WI38 (cell line): Measurements from ENCODE around the gene ATXN2.
"Not testable (repeated sequence)": the region's sequence is repeated elsewhere in the genome, so short reads cannot be mapped to it uniquely, and the experiment has no call there.

Source experiments
- H3K4me3 ChIP-seq: 2 replicates; pipeline ENCODE4 v1.5.1; 2011; ENCODE audit warnings: low read depth, mild to moderate bottlenecking, control low read depth, low read length
- CTCF ChIP-seq: IDR thresholded peaks from 2 replicates; pipeline ENCODE4 v1.5.1; 2012; ENCODE audit warnings: low read depth, mild to moderate bottlenecking, control low read depth, low read length

The ATXN2 gene

GRCh38 chr12:111557271-111558106 lies 41.6 kb downstream of the ATXN2 start:
- TF ChIP-seq CTCF: no peak
- no peak overlapping the region for H3K4me3 ChIP-seq

- H3K4me3 ChIP-seq: no peak overlapping the region
- no peak for TF ChIP-seq CTCF
Measured at GRCh38 chr12:111556676-111557075, 42.4 kb downstream of the ATXN2 start.

- H3K4me3 ChIP-seq: not testable (repeated sequence)
Measured at GRCh38 chr12:111555313-111555712, 43.8 kb downstream of the ATXN2 start.

GRCh38 chr12:111546758-111547383 lies 52.2 kb downstream of the ATXN2 start:
- H3K4me3 ChIP-seq: no peak overlapping the region
- TF ChIP-seq CTCF: no peak

- no peak overlapping the region for H3K4me3 ChIP-seq
- TF ChIP-seq CTCF: no peak
Measured at GRCh38 chr12:111546171-111546570, 52.9 kb downstream of the ATXN2 start.

- TF ChIP-seq CTCF: no peak
- H3K4me3 ChIP-seq: no peak overlapping the region
Measured at GRCh38 chr12:111544032-111544431, 55.1 kb downstream of the ATXN2 start.

- no peak for TF ChIP-seq CTCF
- H3K4me3 ChIP-seq: no peak overlapping the region
Measured at GRCh38 chr12:111532751-111533150, 66.4 kb downstream of the ATXN2 start.
